Loucy (cell line): Measurements from ENCODE around the gene PITX3.

Experiments
- EZH2phosphoT487 ChIP-seq: fragments of 200-600 bp; IDR thresholded peaks from 2 replicates; pipeline ENCODE4 v1.6.1; 2018; ENCODE audit warnings: antibody characterized with exemption, mild to moderate bottlenecking, moderate library complexity, borderline replicate concordance
- TF ChIP-seq, protein P1 (sequence below): fragments of 200-600 bp; sonication (generic); conservative IDR thresholded peaks from 2 replicates; pipeline ENCODE4 v1.5.1; 2014; ENCODE audit warnings: mild to moderate bottlenecking, antibody characterized with exemption, low read length

DNA sequence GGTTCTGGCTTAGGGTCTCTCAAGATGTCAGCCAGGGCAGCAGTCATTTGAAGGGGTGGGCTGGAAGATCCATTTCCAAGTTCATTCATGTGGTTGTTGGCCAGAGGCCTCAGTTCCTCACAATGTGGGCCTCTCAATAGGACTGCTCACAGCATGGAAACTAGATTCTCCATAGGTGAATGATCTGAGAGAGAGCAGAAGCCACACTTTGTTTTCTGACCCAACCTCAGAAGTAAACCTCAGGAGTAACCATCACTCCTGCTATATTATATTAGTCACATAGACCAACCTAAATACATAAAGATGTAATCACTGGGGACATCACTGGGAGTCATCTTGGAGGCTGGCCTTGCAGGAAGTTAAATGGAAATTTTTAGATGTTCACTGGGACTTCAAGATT, 46.2 kb upstream of the PITX3 start:
- TF ChIP-seq, protein P1, sequence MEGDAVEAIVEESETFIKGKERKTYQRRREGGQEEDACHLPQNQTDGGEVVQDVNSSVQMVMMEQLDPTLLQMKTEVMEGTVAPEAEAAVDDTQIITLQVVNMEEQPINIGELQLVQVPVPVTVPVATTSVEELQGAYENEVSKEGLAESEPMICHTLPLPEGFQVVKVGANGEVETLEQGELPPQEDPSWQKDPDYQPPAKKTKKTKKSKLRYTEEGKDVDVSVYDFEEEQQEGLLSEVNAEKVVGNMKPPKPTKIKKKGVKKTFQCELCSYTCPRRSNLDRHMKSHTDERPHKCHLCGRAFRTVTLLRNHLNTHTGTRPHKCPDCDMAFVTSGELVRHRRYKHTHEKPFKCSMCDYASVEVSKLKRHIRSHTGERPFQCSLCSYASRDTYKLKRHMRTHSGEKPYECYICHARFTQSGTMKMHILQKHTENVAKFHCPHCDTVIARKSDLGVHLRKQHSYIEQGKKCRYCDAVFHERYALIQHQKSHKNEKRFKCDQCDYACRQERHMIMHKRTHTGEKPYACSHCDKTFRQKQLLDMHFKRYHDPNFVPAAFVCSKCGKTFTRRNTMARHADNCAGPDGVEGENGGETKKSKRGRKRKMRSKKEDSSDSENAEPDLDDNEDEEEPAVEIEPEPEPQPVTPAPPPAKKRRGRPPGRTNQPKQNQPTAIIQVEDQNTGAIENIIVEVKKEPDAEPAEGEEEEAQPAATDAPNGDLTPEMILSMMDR: no peak
- no peak for TF ChIP-seq EZH2phosphoT487
